GM20000 (cell line): ENCODE results near the gene NT5DC1.

ENCODE experiments used
- DNase-seq: peaks from one replicate; pipeline ENCODE4 v3.0.0; 2012; ENCODE audit warnings: low spot score
- TF ChIP-seq, protein P1 (sequence below): IDR thresholded peaks from 2 replicates; pipeline ENCODE4 v1.5.1; 2012; ENCODE audit warnings: mild to moderate bottlenecking, control low read depth; ENCODE audit errors: extremely low read depth, missing control alignments

The NT5DC1 gene

DNA sequence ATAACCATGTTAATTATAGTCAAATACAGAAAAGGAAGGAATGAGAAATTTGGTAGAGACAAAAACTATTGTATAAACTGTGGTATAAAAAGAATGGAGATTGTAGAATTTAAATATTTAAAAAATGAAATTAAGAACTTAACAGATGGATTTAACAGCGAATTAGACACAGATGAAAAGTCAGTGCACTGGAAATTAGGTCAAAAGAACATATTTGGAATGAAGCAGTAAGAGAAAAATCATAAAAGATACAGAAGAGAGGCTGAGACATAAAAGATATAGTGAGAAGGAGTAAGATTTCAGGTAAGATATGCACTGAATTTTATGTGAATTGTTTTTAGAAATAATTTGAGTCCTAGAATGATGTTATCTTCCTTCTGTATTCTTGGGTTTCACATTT, 139.2 kb downstream of the NT5DC1 start:
- TF ChIP-seq, protein P1, sequence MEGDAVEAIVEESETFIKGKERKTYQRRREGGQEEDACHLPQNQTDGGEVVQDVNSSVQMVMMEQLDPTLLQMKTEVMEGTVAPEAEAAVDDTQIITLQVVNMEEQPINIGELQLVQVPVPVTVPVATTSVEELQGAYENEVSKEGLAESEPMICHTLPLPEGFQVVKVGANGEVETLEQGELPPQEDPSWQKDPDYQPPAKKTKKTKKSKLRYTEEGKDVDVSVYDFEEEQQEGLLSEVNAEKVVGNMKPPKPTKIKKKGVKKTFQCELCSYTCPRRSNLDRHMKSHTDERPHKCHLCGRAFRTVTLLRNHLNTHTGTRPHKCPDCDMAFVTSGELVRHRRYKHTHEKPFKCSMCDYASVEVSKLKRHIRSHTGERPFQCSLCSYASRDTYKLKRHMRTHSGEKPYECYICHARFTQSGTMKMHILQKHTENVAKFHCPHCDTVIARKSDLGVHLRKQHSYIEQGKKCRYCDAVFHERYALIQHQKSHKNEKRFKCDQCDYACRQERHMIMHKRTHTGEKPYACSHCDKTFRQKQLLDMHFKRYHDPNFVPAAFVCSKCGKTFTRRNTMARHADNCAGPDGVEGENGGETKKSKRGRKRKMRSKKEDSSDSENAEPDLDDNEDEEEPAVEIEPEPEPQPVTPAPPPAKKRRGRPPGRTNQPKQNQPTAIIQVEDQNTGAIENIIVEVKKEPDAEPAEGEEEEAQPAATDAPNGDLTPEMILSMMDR = no peak
- no peak for DNase-seq

DNA sequence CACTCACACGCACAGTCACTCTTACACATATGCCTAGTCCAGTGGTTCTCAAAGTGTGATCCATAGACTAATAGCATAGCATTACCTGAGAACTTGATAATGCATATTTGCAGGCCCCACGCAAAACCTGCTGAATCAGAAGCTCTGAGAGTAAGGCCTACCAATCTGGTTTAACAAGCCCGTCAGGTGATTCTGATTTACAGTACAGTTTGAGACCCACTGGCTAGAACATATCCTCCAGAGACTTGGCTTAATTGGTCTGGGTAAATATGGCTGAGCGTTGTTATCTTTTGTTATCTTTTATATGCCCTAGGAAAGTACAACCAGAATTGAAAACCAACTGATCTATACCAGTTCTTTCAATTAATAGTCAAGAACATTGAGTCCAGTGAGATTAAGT, 143.6 kb downstream of the NT5DC1 start:
- DNase-seq = no peak
- TF ChIP-seq, protein P1 = no peak

DNA sequence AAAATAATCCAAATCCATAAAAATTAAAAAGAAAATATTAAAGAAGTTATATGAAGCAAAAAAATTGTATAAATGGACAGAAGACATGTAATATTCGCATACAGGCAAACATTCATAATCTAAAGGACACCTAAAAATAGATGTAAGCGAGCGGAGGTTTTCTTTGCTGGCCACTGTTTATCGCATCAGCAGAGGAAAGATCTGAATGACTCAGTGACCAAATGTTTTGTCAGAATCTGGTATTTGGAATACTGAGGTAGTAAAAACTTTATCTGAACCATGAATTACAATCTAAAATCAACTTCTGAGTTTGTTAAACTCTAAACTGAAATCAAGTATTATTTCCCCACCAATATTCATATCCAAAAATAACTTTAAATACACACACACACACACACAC, 145.4 kb downstream of the NT5DC1 start:
- no peak for DNase-seq
- TF ChIP-seq, protein P1 = no peak

DNA sequence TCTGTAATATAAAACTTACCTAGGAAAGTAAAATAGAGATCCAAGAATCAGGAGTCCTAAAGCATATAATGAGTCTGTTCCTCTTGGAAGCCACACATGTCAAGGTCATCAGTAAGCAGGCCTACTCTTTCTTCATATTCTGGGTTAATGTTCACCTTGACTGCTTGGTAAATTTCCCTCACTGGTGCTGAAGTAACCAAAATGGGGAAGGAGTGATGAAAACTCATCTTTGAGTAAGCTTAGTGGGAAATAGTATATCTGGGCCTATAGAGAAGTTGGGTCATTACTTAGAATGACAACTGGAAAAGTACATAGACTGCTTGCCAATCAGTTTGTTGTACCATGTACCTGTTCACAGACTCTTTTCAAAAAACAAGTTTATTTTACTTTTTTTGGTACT, 146.6 kb downstream of the NT5DC1 start:
- TF ChIP-seq, protein P1 = no peak
- DNase-seq = no peak

DNA sequence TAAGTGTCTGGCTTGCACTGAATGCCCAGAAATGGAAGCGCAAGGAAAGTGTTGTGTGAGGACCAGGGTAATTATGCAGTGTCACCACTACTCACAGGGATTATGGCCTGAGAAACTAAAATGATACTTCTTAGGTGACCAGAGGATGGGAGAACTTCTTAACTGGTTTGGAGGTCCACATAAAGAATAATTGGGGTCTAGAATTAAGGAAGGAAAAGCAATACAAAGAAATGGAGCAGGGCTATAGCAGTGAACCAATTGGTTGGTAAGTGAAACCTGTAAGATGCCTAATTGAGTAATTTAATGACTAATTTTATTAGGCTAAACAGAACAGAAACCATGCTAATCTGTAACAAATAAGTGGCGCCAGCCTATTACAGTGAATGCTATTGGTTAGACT, 147.9 kb downstream of the NT5DC1 start:
- DNase-seq = no peak

DNA sequence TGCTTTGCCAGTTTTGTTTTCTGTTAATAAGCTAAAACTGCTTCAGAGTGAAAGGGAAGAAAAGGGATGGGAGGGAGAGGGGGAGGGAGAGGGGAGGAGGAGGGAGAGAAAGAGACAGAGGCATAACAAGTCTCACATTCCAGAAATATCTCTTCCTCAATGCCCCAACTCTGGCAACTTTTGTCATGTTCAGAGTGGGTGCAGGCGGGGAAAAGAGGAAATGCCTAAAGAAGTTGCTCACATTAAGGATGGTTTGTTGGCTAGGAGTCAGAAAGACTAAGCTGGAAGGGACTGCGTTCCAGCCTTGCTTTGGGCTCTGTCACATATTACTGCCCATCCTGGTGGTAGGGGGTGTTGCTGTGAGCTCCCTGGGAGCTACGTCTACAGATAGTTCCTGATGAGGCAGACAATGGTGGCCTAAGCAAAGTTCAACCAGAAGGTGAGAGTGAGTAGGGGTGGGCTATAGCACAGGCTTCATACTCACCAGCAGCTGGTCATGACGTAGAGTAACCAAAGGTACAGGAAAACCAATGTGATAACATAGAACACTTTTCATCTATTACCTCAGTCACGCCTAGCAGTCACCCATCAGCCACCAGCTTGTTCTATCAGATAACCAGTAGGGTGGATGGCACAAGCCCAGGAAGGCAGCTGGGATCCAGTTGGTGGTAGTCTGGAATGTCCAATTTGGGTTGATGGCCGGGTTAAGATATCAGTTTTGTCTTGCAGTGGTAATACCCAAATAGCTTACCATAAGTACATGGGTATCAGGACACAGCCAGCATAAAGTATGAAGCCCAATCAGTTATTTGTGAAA, 151.1 kb downstream of the NT5DC1 start:
- TF ChIP-seq, protein P1 = no peak
- DNase-seq = no peak

More for the DNA sequence above, 147.9 kb downstream of the NT5DC1 start:
- TF ChIP-seq, protein P1 = no peak

DNA sequence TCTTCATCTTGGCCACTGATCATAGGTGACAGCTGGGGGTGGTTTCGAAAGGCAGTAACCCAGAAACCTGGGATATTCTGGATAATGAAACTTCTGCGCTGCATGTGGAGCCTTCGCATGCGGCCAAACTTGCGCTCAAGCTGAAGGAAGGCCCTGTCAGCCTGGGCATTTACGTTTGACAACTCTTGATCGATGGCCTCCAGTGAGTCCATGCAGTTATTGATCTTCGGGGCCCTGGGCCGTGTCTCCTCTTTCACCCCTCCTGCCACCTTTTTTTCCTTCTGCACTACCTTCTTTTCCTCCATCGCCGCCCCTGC, 152.5 kb downstream of the NT5DC1 start:
- DNase-seq = no peak
- TF ChIP-seq, protein P1 = no peak
